HG03558 (cell line): ENCODE data around the gene MLLT3.

Experiments used
- ATAC-seq: cut with Tn5 transposase; IDR thresholded peaks from one replicate; pipeline ENCODE4 v1.9.1; 2021; ENCODE audit warnings: moderate number of reproducible peaks; ENCODE audit not compliant: unreplicated experiment; ENCODE audit errors: extremely low read depth

Gene MLLT3

DNA sequence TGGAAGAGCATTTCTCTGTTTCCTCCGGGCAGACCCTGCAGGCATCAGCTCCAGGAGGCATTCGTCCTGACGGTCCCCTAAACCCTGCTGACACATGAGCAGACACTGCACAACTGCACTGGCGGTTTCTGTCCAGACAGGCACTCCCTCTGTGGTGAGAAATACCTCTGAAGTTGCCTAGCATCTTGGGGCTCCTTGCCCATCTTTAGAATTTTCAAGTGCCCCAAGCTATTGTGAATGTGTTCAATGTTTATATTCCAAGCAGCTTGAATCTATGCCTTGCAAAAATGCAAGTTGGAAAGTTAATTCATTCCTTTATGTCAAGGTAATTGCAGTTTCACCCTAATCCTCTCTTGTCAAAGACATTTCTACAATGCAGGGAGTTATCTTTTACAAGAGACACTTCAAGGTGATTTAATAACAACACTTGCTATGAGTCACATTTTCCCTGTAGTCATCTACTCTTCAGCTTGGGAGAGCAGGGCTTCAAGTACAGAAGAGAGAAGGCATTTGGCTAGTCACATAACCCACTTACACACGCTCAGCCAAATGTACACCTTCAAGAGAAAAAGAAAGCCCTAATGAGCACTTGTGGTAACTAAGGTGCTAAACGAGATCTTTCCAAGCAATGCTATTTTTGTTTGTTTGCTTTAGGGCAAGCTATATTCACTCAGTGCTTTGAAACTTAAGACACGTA lies 302.5 kb downstream of the MLLT3 start:
- ATAC-seq, result no peak

DNA sequence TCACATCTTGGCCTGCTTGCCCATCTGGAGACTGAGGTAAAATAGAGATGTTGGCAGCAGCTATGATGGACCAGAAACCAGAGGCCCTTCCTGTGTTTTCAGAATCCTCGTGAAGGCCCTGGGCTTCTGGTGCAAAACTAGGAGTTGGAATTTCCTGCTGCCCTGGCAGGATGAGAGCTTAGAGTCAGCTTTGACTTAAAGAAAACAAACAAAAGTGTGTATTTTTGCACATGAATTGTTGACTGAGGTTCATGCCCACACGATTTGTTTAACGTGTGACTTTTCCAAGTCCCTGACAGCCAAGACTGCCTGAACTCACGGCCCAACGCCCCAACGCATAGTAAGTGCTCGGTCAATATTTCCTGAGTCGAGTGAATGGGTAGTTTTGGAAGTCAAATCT lies 303.1 kb downstream of the MLLT3 start:
- ATAC-seq, result no peak

- no peak for ATAC-seq
Measured at GRCh38 chr9:20317701-20318100, 304.6 kb downstream of the MLLT3 start.

- no peak for ATAC-seq
Measured at GRCh38 chr9:20316372-20316771, 305.9 kb downstream of the MLLT3 start.

GRCh38 chr9:20315677-20316076 lies 306.6 kb downstream of the MLLT3 start:
- no peak for ATAC-seq

GRCh38 chr9:20314981-20315380 lies 307.3 kb downstream of the MLLT3 start:
- no peak for ATAC-seq

DNA sequence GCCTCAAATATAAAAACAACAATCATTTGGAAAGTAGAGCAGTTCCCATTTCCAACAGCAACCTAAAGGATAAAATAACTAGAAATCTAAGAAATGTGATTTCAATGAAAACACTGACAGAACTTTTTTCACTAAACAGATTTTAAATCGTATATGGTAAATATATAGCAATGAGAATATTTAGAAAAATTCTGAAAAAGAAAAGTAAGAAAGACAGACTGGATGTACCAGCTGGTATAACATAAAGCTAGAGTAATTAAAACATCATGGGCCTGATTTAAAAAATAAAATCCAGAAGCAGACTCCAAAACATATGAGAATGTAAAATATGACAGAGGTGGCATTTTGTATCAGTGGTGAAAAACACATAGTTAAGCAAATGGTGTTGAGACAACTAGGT lies 308.9 kb downstream of the MLLT3 start:
- ATAC-seq, result no peak

DNA sequence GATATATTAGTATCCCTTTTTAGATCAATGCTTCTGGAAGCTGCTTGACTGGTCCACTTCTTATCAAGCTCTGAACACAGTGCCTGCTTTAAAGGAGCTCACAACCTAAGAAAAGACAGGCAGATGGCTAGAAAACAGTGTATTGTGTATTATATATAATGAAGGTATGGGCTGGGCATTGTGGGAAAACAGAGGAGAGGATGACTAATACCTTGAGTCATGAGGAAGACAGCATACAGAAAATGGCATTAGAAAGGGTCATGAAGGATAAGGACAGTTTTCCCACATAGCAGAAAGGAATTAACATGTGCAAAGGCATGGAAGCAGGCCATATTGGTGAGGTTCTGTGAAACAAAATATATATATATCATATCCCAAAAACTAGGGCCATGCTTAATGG lies 309.6 kb downstream of the MLLT3 start:
- no peak for ATAC-seq

- ATAC-seq, result no peak
Measured at GRCh38 chr9:20310024-20310423, 312.3 kb downstream of the MLLT3 start.

- ATAC-seq, result no peak
Measured at GRCh38 chr9:20309124-20309523, 313.2 kb downstream of the MLLT3 start.

- no peak for ATAC-seq
Measured at GRCh38 chr9:20307621-20308020, 314.7 kb downstream of the MLLT3 start.

- no peak for ATAC-seq
Measured at GRCh38 chr9:20305452-20305851, 316.8 kb downstream of the MLLT3 start.

DNA sequence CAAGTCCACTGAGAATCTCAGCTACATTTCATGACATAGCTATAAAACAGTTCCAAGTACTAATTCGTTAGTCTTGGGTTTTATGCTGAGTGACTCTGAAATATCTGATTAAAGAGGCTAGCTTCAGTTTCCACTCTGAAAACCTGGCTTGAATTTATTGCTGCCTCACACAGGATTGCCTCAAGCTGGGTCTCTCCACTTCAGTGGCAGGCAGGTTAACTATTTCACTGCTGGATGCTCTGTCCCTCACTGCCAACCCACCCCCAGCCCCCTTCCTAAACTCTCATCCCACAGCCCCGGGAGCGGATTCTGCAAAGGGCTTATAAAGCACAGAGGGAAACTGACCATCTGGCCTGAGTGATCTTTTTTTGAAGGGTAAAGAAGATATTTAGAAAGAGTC lies 318.3 kb downstream of the MLLT3 start:
- ATAC-seq, result no peak

DNA sequence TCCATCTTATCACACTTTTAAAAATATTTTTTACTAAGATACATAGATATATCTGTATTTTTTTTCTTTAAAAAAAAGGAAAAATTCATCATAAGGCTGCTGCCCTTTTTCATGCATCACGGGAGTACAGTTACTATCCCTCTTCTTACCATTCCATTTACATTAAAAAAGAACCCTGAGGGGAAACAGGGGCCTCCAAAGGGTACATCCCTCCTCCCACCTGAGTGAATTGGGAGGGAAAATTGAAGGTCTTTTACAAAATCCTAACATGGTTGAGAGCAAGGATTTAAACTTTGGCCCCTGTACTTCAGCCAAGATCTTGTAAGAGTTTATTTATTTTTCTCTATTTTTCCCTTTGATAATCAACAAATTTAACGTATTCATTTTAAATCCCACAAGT lies 319.2 kb downstream of the MLLT3 start:
- no peak for ATAC-seq

GRCh38 chr9:20302197-20302596 lies 320.1 kb downstream of the MLLT3 start:
- ATAC-seq, result no peak

- no peak for ATAC-seq
Measured at GRCh38 chr9:20300430-20301115, 321.7 kb downstream of the MLLT3 start.

DNA sequence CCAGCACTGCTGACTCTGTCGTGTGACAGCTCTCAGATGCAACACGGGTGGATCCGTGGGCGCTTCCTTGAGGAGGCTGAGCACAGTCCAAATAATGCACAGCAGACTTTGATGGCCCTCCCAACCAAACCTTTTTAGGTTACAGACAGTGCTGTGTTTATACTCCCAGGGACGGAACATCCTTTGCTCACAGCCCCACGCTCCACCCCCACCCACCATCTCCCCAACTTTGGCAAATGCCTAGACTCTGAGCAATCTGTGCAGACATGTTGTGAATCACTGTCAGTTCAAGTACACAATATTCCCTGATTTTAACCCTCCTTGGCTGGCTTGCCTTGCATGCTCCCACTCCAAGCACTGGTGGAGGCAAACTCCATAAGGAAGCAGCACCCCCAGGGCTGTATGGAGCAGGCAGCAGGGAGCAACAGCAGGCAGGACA lies 324.6 kb downstream of the MLLT3 start:
- ATAC-seq, result no peak

GRCh38 chr9:20295555-20295954 lies 326.7 kb downstream of the MLLT3 start:
- no peak for ATAC-seq

GRCh38 chr9:20294046-20294750 lies 328.1 kb downstream of the MLLT3 start:
- ATAC-seq, result no peak

- ATAC-seq, result no peak
Measured at GRCh38 chr9:20292002-20292401, 330.3 kb downstream of the MLLT3 start.
